Measurements from ENCODE around the gene MDP1.

The MDP1 gene

GRCh38 chr14:24179961-24180796 is 35.7 kb downstream of the MDP1 start:
- DNase-seq = no peak

- no peak for DNase-seq
Measured at GRCh38 chr14:24179294-24179960, 36.4 kb downstream of the MDP1 start.

- DNase-seq = no peak
Measured at GRCh38 chr14:24178399-24179178, 37.3 kb downstream of the MDP1 start.

- DNase-seq = no peak
Measured at GRCh38 chr14:24177891-24178290, 38.0 kb downstream of the MDP1 start.

- no peak for DNase-seq
Measured at GRCh38 chr14:24177041-24177825, 38.6 kb downstream of the MDP1 start.

- DNase-seq = no peak
Measured at GRCh38 chr14:24176599-24176998, 39.3 kb downstream of the MDP1 start.

- DNase-seq = no peak
Measured at GRCh38 chr14:24172871-24173281, 43.0 kb downstream of the MDP1 start.

- DNase-seq = no peak
Measured at GRCh38 chr14:24172261-24172860, 43.5 kb downstream of the MDP1 start.

- peak; percentile 90 for DNase-seq
Measured at GRCh38 chr14:24171422-24172260, 44.2 kb downstream of the MDP1 start, which contains the start of gene REC8. Gene REC8 (plus strand): TSS chr14:24172080. CDS start chr14:24172553, 473 bp downstream.

GRCh38 chr14:24167469-24168114 is 48.3 kb downstream of the MDP1 start:
- DNase-seq = no peak

- no peak for DNase-seq
Measured at GRCh38 chr14:24165785-24166184, 50.1 kb downstream of the MDP1 start.

- no peak for DNase-seq
Measured at GRCh38 chr14:24164518-24164991, 51.3 kb downstream of the MDP1 start.
